T1000 (cell line): Measurements from ENCODE around the gene METTL15.
"Not testable (repeated sequence)": the region's sequence is repeated elsewhere in the genome, so short reads cannot be mapped to it uniquely, and the experiment has no call there.

Experiments
- DNase-seq: peaks from one replicate; lab custom pipeline; 2025; ENCODE audit warnings: mixed read lengths; lab: John Stamatoyannopoulos, UW

The METTL15 gene

GRCh38 chr11:28209906-28210305 is 101.7 kb downstream of the METTL15 start:
- no peak for DNase-seq

- DNase-seq, result not testable (repeated sequence)
These were observed 113.9 kb downstream of the METTL15 start for GRCh38 chr11:28222063-28222462.

GRCh38 chr11:28223577-28223976 is 115.4 kb downstream of the METTL15 start:
- DNase-seq, result no peak

GRCh38 chr11:28223994-28224393 is 115.8 kb downstream of the METTL15 start:
- DNase-seq, result no peak

- no peak for DNase-seq
These were observed 119.3 kb downstream of the METTL15 start for GRCh38 chr11:28227460-28227859.

- no peak for DNase-seq
These were observed 120.2 kb downstream of the METTL15 start for GRCh38 chr11:28228196-28228895.

- DNase-seq, result no peak
These were observed 123.3 kb downstream of the METTL15 start for GRCh38 chr11:28231475-28231874.

- no peak for DNase-seq
These were observed 124.5 kb downstream of the METTL15 start for GRCh38 chr11:28232649-28233048.

GRCh38 chr11:28241760-28242159 is 133.6 kb downstream of the METTL15 start:
- DNase-seq, result no peak

- DNase-seq, result no peak
These were observed 134.4 kb downstream of the METTL15 start for GRCh38 chr11:28242596-28242995.

GRCh38 chr11:28243061-28243460 is 134.9 kb downstream of the METTL15 start:
- no peak for DNase-seq

- DNase-seq, result no peak
These were observed 135.4 kb downstream of the METTL15 start for GRCh38 chr11:28243581-28243980.

GRCh38 chr11:28245131-28245530 is 136.9 kb downstream of the METTL15 start:
- DNase-seq, result no peak

- no peak for DNase-seq
These were observed 142.0 kb downstream of the METTL15 start for GRCh38 chr11:28250192-28250591.

GRCh38 chr11:28251257-28251656 is 143.1 kb downstream of the METTL15 start:
- no peak for DNase-seq

GRCh38 chr11:28257761-28258160 is 149.6 kb downstream of the METTL15 start:
- no peak for DNase-seq

- DNase-seq, result no peak
These were observed 151.1 kb downstream of the METTL15 start for GRCh38 chr11:28259177-28259843.

GRCh38 chr11:28268925-28269324 is 160.7 kb downstream of the METTL15 start:
- no peak for DNase-seq

- no peak for DNase-seq
These were observed 161.4 kb downstream of the METTL15 start for GRCh38 chr11:28269586-28269985.

GRCh38 chr11:28272247-28272646 is 164.1 kb downstream of the METTL15 start:
- DNase-seq, result not testable (repeated sequence)

GRCh38 chr11:28274216-28274615 is 166.0 kb downstream of the METTL15 start:
- no peak for DNase-seq

GRCh38 chr11:28284196-28284595 is 176.0 kb downstream of the METTL15 start:
- DNase-seq, result no peak

GRCh38 chr11:28289444-28289843 is 181.3 kb downstream of the METTL15 start:
- DNase-seq, result no peak

- DNase-seq, result not testable (repeated sequence)
These were observed 182.8 kb downstream of the METTL15 start for GRCh38 chr11:28290995-28291394.
